ENCODE data around the gene NF1. TPM values are rescaled to one million over a fixed set of nuclear protein-coding genes. Genes with fewer than 3 reads are reported as not detected.

Gene NF1
- total RNA-seq, 1 experiment from 2014 or later: 60.2 TPM

DNA sequence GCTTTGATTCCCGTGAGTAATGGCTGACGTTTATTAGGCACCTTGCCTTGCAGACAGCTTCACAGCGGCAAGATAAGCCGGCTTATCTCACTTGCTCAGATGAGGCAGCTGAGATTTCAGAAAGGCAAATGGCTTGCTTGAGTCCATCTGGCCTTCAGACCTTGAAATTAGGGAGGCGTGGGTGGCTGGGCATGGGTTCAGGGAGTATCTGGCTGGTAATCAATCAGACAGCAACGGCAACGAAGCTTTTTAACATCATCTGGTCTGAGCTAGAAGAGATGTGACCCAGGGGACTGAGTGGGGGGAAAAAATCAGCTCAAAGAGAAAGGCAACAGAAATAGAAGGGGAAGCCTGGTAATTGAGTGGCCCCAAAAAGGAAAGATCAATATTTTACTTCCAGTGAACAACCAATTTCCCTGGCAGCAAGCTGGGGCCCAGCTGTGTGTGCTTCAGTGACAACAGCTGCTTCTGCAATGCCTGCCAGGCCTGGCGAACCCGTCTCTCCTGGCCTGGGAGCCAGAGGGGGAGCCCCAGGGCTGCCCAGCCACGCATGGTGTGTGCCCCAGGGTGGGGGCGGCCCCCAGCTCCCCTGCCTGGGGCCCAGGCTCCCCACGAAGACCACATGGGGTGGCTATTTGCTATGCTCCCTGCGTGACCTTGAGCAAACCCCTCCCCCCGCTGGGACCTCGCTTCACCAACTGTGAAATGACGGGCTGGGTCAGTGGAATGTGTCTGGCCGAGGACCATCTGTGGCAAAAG is 330.7 kb downstream of the NF1 start:
- Mint-ChIP-seq H3K9me3 (ENCODE audit: unreplicated experiment) (no peaks in the 10 kb centered on the region), H3K4me3 (ENCODE audit: unreplicated experiment) (no peak overlapping the region), H3K36me3 (ENCODE audit: insufficient read depth, unreplicated experiment) (peaks cover 6% of the 10 kb centered on the region), H3K27ac (ENCODE audit: low read depth, unreplicated experiment) (no peak overlapping the region), H3K27me3 (ENCODE audit: insufficient read depth, unreplicated experiment) (peaks cover 33% of the 10 kb centered on the region), H3K4me1 (ENCODE audit: insufficient read depth, unreplicated experiment) (no peaks in the 10 kb centered on the region)
- ChIA-PET POLR2A (interaction anchor here (1.0 kb wide), 1 partner anchor 10 kb away, joined by 3 read pairs; no protein-coding TSS in a partner anchor), CTCF (interaction anchor here (0.6 kb wide), 2 partner anchors 127 to 417 kb away, joined by 3 to 4 read pairs; no protein-coding TSS in a partner anchor)
- TF ChIP-seq, protein P1, sequence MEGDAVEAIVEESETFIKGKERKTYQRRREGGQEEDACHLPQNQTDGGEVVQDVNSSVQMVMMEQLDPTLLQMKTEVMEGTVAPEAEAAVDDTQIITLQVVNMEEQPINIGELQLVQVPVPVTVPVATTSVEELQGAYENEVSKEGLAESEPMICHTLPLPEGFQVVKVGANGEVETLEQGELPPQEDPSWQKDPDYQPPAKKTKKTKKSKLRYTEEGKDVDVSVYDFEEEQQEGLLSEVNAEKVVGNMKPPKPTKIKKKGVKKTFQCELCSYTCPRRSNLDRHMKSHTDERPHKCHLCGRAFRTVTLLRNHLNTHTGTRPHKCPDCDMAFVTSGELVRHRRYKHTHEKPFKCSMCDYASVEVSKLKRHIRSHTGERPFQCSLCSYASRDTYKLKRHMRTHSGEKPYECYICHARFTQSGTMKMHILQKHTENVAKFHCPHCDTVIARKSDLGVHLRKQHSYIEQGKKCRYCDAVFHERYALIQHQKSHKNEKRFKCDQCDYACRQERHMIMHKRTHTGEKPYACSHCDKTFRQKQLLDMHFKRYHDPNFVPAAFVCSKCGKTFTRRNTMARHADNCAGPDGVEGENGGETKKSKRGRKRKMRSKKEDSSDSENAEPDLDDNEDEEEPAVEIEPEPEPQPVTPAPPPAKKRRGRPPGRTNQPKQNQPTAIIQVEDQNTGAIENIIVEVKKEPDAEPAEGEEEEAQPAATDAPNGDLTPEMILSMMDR (IDR thresholded peaks at IDR 0.05; ENCODE audit: unreplicated experiment): no peak
- DNase-seq (ENCODE audit: unreplicated experiment): no peak
- BruUV-seq (replicated peaks): no TSS peak
- intact Hi-C loops (cut with micrococcal nuclease): no loop called here

Small RNA genes lying within 50 kb of the gene (microRNA-seq; reads per million reads assigned to microRNA genes)
- gene MIR4733: not detected

Other genes starting within 250 kb of the NF1 start
- gene TEFM, start 188.7 kb upstream of the NF1 start, total RNA-seq (2022): 10.7 and 13.8 TPM in 2 replicates
- gene ADAP2, start 173.0 kb upstream of the NF1 start, total RNA-seq (2022): 1.3 and 2.2 TPM in 2 replicates
- gene RNF135, start 123.9 kb upstream of the NF1 start, total RNA-seq (2022): 20.1 and 31.0 TPM in 2 replicates
- 0.16 TPM in 1 of 2 replicates, not detected in the other for gene OMG, start 202.3 kb downstream of the NF1 start, total RNA-seq (2022)
- 3.6 and 3.8 TPM in 2 replicates for gene EVI2B, start 219.1 kb downstream of the NF1 start, total RNA-seq (2022)
- gene EVI2A, start 226.6 kb downstream of the NF1 start, total RNA-seq (2022): 2.6 and 3.3 TPM in 2 replicates

Data from MCF 10A (cell line).